Fibroblast of pulmonary artery (primary cell): ENCODE measurements around the gene MRPL17.
"Not testable (repeated sequence)": the region's sequence is repeated elsewhere in the genome, so short reads cannot be mapped to it uniquely, and the experiment has no call there.

Experiments used
- DNase-seq: peaks from one replicate; pipeline ENCODE4 v3.0.0-alpha.2; 2010; ENCODE audit warnings: low read depth
- H3K4me3 ChIP-seq: replicated peaks from 2 replicates; pipeline ENCODE4 v1.5.1; 2011; ENCODE audit warnings: low read depth, mild to moderate bottlenecking, control low read depth, low read length, moderate library complexity
- TF ChIP-seq, protein P1 (sequence below): IDR thresholded peaks from 2 replicates; pipeline ENCODE4 v1.5.1; 2011; ENCODE audit warnings: mild to moderate bottlenecking, control low read depth, low read length, inconsistent platforms; ENCODE audit errors: missing control alignments

Gene MRPL17

GRCh38 chr11:6717426-6717825 is 34.3 kb upstream of the MRPL17 start:
- TF ChIP-seq, protein P1, sequence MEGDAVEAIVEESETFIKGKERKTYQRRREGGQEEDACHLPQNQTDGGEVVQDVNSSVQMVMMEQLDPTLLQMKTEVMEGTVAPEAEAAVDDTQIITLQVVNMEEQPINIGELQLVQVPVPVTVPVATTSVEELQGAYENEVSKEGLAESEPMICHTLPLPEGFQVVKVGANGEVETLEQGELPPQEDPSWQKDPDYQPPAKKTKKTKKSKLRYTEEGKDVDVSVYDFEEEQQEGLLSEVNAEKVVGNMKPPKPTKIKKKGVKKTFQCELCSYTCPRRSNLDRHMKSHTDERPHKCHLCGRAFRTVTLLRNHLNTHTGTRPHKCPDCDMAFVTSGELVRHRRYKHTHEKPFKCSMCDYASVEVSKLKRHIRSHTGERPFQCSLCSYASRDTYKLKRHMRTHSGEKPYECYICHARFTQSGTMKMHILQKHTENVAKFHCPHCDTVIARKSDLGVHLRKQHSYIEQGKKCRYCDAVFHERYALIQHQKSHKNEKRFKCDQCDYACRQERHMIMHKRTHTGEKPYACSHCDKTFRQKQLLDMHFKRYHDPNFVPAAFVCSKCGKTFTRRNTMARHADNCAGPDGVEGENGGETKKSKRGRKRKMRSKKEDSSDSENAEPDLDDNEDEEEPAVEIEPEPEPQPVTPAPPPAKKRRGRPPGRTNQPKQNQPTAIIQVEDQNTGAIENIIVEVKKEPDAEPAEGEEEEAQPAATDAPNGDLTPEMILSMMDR, result no peak
- no peak overlapping the region for H3K4me3 ChIP-seq
- no peak for DNase-seq

- TF ChIP-seq, protein P1, result peak; percentile 39
- peak; percentile 24 for DNase-seq
- H3K4me3 ChIP-seq, result not testable (repeated sequence)
Measured at GRCh38 chr11:6711552-6711951, 28.4 kb upstream of the MRPL17 start.

DNA sequence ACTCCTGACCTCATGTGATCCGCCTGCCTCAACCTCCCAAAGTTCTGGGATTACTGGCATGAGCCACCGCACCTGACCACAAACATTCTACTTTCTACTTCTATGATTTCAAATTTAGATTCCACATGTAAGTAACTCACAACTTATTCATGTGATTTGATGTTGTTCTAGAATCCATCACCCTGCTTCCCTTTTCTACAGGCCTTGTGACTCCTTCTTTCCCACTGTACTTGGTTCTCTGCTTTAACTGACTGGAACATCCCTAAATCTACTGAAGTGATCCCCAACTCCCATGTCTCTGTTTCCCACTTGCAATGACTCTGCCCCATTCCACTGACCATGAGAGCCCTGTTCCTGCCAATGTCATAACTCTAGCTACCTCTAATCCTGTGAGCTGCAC is 25.7 kb upstream of the MRPL17 start:
- no peak overlapping the region for H3K4me3 ChIP-seq
- DNase-seq, result no peak
- TF ChIP-seq, protein P1, result no peak

DNA sequence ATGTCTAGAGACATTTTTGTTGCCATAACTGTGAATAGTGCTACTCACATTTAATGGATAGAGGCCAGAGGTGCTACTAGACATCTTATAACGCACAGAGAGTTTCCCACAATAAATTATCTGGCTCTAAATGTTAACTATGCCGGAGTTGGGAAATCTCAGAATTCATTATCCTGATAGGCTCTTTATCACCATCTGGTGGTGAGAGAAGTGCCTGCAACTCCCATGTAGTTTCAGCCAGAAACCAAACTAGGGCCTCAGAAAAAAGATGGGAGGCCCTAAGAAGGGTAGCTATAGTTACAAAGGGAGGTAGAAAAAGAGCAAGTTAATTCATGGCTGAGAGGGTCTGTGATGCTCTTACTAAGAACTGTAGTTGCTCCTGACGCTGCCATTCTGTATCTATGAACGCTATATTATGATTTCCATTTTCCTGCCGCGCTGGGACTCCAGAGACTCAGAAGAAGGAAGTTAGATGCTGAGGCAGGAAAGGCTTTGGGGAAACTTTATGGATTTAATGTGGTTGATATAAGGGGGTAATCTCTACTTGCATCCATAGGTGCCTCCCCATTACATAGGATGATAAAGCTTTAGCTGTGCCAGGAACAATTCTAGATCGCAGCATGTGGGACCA is 22.9 kb upstream of the MRPL17 start:
- TF ChIP-seq, protein P1, result peak; percentile 99
- DNase-seq, result peak; percentile 80
- no peak overlapping the region for H3K4me3 ChIP-seq

GRCh38 chr11:6703247-6704063 is 20.3 kb upstream of the MRPL17 start:
- TF ChIP-seq, protein P1, result peak; percentile 81
- DNase-seq, result peak; percentile 86
- no peak overlapping the region for H3K4me3 ChIP-seq

GRCh38 chr11:6701955-6702354 is 18.8 kb upstream of the MRPL17 start:
- not testable (repeated sequence) for H3K4me3 ChIP-seq, DNase-seq

DNA sequence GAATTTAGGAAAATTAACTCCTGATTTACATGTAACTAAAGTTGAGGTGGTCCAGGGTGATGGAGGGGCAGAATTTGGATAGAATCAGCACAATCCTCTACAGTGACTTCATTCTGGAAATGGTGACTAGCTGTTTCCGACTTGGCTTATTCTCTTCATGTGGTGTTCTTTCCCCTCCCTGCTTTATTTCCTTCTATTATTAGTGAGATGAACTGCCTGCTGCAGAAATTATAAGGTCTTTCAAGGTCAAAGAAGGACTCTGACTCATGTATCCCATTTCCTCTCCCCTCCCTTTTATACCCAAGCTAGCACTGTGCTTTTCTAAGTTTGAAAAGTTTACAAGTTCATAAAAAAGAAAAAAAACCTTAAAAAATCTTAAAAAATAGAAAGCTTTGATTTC is 12.2 kb upstream of the MRPL17 start:
- peak; percentile 88 for DNase-seq

More for the DNA sequence above, 12.2 kb upstream of the MRPL17 start:
- H3K4me3 ChIP-seq, result no peak overlapping the region
- TF ChIP-seq, protein P1, result no peak
